ENCODE data around the gene BDP1. TPM values are rescaled to one million over a fixed set of nuclear protein-coding genes. Genes with fewer than 3 reads are reported as not detected.
A peak's percentile ranks its signal among the peaks of the same experiment; 100 is the strongest.
"Not testable (repeated sequence)": the region's sequence is repeated elsewhere in the genome, so short reads cannot be mapped to it uniquely, and the experiment has no call there.

Gene BDP1
- total RNA-seq, 6 donors from 2014 or later, result 22.2 to 75.4 (median 31.1) TPM

DNA sequence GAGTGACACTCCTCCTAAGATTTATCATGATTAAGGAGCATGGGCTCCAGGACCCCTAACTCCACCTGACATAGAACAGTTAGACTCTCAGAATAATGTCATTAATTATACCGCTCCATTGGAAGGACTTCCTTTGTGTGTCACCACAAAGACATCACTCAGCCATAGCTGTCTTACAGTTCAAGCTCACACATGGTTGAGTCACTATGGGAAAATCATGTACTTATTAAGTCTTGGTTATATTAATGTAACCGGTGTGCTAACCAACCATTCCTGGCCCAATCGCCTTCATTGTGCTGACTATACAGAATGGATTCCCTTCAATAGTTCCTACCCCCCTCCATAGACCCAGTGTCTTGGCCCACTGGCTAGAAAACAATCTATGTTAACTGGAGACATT is 120.8 kb downstream of the BDP1 start:
- Histone ChIP-seq H3K27me3 (no peaks in the 10 kb centered on the region), H3K27ac (no peak overlapping the region), H3K9me3 (no peaks in the 10 kb centered on the region), H3K4me3 (no peak overlapping the region), H3K36me3 (no peaks in the 10 kb centered on the region), H3K4me1 (no peaks in the 10 kb centered on the region)
- TF ChIP-seq EP300 (IDR thresholded peaks at IDR 0.05) (no peak), POLR2A (IDR thresholded peaks at IDR 0.05) (no peak), POLR2AphosphoS5 (IDR thresholded peaks at IDR 0.05) (no peak)
- TF ChIP-seq, protein P1, sequence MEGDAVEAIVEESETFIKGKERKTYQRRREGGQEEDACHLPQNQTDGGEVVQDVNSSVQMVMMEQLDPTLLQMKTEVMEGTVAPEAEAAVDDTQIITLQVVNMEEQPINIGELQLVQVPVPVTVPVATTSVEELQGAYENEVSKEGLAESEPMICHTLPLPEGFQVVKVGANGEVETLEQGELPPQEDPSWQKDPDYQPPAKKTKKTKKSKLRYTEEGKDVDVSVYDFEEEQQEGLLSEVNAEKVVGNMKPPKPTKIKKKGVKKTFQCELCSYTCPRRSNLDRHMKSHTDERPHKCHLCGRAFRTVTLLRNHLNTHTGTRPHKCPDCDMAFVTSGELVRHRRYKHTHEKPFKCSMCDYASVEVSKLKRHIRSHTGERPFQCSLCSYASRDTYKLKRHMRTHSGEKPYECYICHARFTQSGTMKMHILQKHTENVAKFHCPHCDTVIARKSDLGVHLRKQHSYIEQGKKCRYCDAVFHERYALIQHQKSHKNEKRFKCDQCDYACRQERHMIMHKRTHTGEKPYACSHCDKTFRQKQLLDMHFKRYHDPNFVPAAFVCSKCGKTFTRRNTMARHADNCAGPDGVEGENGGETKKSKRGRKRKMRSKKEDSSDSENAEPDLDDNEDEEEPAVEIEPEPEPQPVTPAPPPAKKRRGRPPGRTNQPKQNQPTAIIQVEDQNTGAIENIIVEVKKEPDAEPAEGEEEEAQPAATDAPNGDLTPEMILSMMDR (IDR thresholded peaks at IDR 0.05), result no peak
- DNase-seq (no peak), ATAC-seq (ENCODE audit: low FRiP score in 2 of 2) (no peak)
- WGBS, 2 donors, result 89 to 95% methylated on average over 3 of the region's 3 CpGs

DNA sequence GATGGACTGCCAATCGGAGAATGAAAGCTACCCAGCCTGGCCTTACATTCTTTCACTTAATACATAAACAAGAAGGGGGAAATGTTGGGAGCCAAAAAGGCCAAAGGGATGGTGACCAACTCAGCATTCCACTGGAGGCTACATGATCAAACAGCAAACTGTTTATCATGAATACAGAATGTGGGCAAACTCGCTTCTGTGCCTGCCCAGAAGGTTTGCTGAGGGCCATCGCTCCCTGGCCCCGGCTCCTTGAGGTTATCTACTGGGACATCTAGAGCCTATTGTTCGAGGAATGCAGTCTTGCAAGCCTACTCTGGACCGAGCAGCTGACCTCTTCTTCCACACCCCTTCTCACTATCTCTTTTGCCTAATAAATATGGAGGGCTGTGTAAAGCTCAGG is 122.4 kb downstream of the BDP1 start:
- H3K36me3 ChIP-seq; H3K4me3 ChIP-seq; H3K27ac ChIP-seq; ATAC-seq (ENCODE audit: low FRiP score in 2 of 2); DNase-seq; H3K27me3 ChIP-seq; H3K4me1 ChIP-seq; H3K9me3 ChIP-seq: not testable (repeated sequence)
- WGBS, 2 donors, result 84 to 94% methylated on average over 6 of the region's 6 CpGs

DNA sequence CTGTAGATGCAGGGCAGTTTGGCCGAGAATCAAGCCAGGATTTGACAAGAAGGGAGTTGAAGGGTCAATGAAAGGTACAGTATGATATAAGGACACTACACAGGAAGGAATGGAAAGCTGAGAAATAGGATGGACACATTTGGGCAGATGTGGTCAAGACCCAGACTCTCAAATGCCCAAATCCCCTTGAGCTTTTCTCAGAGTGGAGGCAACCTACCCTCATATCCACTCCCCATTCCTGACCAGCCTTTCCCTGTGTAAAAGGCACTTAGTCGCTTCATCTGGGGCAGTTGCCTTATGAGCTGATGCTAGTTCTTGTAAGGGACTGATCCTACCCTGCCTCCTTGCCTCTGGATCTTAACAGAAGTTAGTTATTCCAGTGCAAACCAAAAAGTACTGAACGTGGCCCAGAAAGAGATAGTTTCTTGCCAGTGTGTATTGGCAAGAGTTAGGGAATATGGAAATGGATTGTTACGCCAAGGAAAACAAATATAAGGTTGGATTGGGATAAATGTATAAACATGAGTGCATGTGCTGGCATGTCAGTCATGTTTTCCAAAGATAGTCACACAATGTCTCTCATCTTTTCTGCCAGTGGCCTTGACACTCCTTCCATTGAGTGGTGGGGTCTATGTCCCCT is 127.6 kb downstream of the BDP1 start:
- ATAC-seq (ENCODE audit: low FRiP score in 2 of 2), result no peak
- 87% methylated on average over 4 of the region's 4 CpGs for WGBS, 2 donors

DNA sequence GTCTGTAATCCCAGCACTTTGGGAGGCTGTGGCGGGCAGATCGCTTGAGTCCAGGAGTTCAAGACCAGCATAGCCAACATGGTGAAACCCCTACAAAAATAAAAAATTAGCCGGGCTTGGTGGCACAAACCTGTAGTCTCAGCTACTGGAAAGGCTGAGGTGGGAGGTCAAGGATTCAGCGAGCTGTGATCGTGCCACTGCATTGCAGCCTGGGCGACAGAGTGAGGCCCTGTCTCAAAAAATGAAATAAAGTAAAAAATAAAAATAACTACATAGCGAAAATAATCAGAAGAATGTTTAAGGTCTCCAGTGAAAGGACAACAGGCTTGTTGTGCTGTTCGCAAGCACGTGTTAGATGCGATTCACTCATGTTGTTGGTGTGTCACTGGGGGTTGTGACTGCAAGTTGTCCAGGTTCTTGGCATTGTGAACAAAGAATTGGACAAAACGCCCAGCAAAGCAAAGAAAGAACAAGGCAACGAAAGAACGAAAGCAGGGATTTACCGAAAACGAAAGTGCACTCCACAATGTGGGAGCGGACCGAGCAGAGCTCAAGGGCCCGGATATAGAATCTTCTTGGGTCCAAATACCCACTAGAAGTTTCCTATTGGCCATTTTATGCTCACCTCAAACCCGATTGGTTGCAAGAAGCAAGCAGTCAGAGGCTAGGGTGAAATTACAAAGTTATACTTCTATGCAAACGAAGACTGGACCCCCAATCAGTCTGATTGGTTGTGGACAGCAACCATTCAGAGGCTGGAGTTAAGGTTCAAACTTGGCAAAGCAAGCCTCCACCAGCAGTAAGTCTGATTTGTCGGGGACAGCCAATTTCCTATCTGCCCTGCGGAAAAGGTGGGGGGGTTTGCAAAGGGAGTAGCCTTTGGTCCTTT is 130.8 kb downstream of the BDP1 start:
- Histone ChIP-seq H3K9me3 (no peaks in the 10 kb centered on the region), H3K27me3 (no peaks in the 10 kb centered on the region), H3K27ac (peak overlapping the region; percentile 76 to 90 (median 86)), H3K4me3 (peak overlapping the region; percentile 40 to 91 (median 68)), H3K4me1 (peaks cover 16 to 38% (median 17%) of the 10 kb centered on the region in 4 donors), H3K36me3 (no peaks in the 10 kb centered on the region)
- 83 to 86% methylated on average over 22 of the region's 22 CpGs for WGBS, 2 donors
- TF ChIP-seq POLR2AphosphoS5 (IDR thresholded peaks at IDR 0.05) (no peak), EP300 (IDR thresholded peaks at IDR 0.05) (no peak), POLR2A (IDR thresholded peaks at IDR 0.05) (no peak)
- TF ChIP-seq, protein P1 (IDR thresholded peaks at IDR 0.05), result no peak
- DNase-seq, result no peak
- ATAC-seq (ENCODE audit: low FRiP score in 2 of 2), result no peak

More for the DNA sequence above, 127.6 kb downstream of the BDP1 start:
- Histone ChIP-seq H3K4me3 (no peak overlapping the region), H3K27ac (no peak overlapping the region), H3K4me1 (peaks cover 6 to 15% (median 9%) of the 10 kb centered on the region in 4 donors), H3K9me3 (no peaks in the 10 kb centered on the region), H3K27me3 (no peaks in the 10 kb centered on the region), H3K36me3 (no peaks in the 10 kb centered on the region)
- TF ChIP-seq POLR2A (IDR thresholded peaks at IDR 0.05), result no peak
- TF ChIP-seq EP300 (IDR thresholded peaks at IDR 0.05), result no peak
- TF ChIP-seq, protein P1 (IDR thresholded peaks at IDR 0.05), result no peak
- TF ChIP-seq POLR2AphosphoS5 (IDR thresholded peaks at IDR 0.05), result no peak
- no peak for DNase-seq

DNA sequence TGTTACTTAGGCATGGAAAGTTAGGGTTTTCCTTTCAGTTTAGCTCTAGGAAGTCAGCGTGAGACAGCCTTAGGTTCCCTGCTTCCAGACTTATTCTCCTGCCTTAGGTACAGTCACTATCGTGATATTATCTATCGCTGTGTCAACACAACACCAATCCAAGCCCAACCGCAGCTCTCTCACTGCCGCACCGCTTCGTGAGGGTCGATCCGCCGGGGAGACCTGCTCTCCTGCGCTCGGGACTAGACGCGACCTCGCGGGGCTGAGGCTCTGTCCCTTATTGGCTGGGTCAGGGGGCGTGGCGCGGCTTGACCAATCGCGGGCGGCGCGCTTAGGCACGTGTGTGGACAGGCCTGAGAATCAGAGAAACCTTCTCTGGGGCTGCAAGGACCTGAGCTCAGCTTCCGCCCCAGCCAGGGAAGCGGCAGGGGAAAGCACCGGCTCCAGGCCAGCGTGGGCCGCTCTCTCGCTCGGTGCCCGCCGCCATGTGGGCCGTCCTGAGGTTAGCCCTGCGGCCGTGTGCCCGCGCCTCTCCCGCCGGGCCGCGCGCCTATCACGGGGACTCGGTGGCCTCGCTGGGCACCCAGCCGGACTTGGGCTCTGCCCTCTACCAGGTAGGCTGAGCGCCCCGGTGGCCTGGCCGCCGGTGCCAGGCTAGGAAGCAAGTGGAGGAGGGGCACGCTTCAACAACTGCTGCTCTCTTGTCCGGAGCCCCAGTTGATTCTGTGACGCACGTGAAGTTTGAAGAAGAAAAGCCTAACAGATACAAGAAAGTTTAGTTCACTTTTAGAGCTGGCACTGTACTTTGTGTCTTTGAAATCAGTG is 131.7 kb downstream of the BDP1 start, which contains the start of gene MCCC2:
TSS of gene MCCC2 (plus strand) at position 400 of the 825 bp plus-strand sequence. CDS start at position 486, 86 bp downstream.
- WGBS, 2 donors, result 0 to 2% methylated on average over 13 to 41 of the region's 56 CpGs
- no peak for TF ChIP-seq EP300 (IDR thresholded peaks at IDR 0.05)
- TF ChIP-seq POLR2A (IDR thresholded peaks at IDR 0.05), result peak in 3 of 4 donors; percentile 62 to 79 (median 69)
- peak; percentile 67 to 86 for TF ChIP-seq POLR2AphosphoS5 (IDR thresholded peaks at IDR 0.05)
- peak; percentile 98 to 100 for DNase-seq
- no peaks in the 10 kb centered on the region for H3K9me3 ChIP-seq
- no peaks in the 10 kb centered on the region for H3K36me3 ChIP-seq
- peak; percentile 100 for ATAC-seq (ENCODE audit: low FRiP score in 2 of 2)
- peak within 1 kb of the TSS; percentile 40 to 91 (median 68) for H3K4me3 ChIP-seq
- peak within 1 kb of the TSS; percentile 76 to 90 (median 86) for H3K27ac ChIP-seq
- H3K27me3 ChIP-seq, result no peaks in the 10 kb centered on the region
- peaks cover 16 to 38% (median 17%) of the 10 kb centered on the region in 4 donors for H3K4me1 ChIP-seq

Data from upper lobe of left lung (tissue), 6 donors.